MM.1S (cell line): ENCODE measurements around the gene LRRC31.
A peak's percentile ranks its signal among the peaks of the same experiment; 100 is the strongest.

Experiments used
- DNase-seq: peaks from one replicate; pipeline ENCODE4 v3.0.0-alpha.2; 2015
- H2AFZ ChIP-seq: fragments of 300-600 bp; sonication (generic); 2 replicates; pipeline ENCODE4 v1.6.0; 2016; ENCODE audit warnings: antibody characterized with exemption, low read length
- H3F3A ChIP-seq: fragments of 300-600 bp; sonication (generic); 2 replicates; pipeline ENCODE4 v1.6.1; 2016; ENCODE audit warnings: mild to moderate bottlenecking, antibody characterized with exemption, low read length, moderate library complexity, mixed read lengths; ENCODE audit not compliant: insufficient read depth
- H3K27ac ChIP-seq: fragments of 300-600 bp; sonication (generic); 2 replicates; pipeline ENCODE4 v1.5.1; 2016; ENCODE audit warnings: mild to moderate bottlenecking, low read length
- H3K27me3 ChIP-seq: fragments of 300-600 bp; sonication (generic); replicated peaks from 2 replicates; pipeline ENCODE4 v1.6.0; 2016; ENCODE audit warnings: low read length; ENCODE audit not compliant: insufficient read depth
- H3K36me3 ChIP-seq: fragments of 300-600 bp; sonication (generic); replicated peaks from 2 replicates; pipeline ENCODE4 v1.6.1; 2016; ENCODE audit warnings: mild to moderate bottlenecking, low read length, mixed read lengths; ENCODE audit not compliant: insufficient read depth
- H3K4me1 ChIP-seq: fragments of 300-600 bp; sonication (generic); 2 replicates; pipeline ENCODE4 v1.6.1; 2016; ENCODE audit warnings: low read length, mixed read lengths
- H3K4me2 ChIP-seq: fragments of 300-600 bp; sonication (generic); 2 replicates; pipeline ENCODE4 v1.6.0; 2016; ENCODE audit warnings: low read depth, low read length
- H3K4me3 ChIP-seq: fragments of 300-600 bp; sonication (generic); 2 replicates; pipeline ENCODE4 v1.5.1; 2016; ENCODE audit warnings: low read length, mixed read lengths
- H3K79me2 ChIP-seq: fragments of 300-600 bp; sonication (generic); 2 replicates; pipeline ENCODE4 v1.6.1; 2016; ENCODE audit warnings: mixed run types, low read length, mixed read lengths
- H3K9ac ChIP-seq: fragments of 300-600 bp; sonication (generic); 2 replicates; pipeline ENCODE4 v1.6.1; 2016; ENCODE audit warnings: low read length, mixed read lengths
- H3K9me2 ChIP-seq: fragments of 300-600 bp; sonication (generic); replicated peaks from 2 replicates; pipeline ENCODE4 v1.6.1; 2016; ENCODE audit warnings: mild to moderate bottlenecking, low read length, mixed read lengths; ENCODE audit not compliant: insufficient read depth
- H3K9me3 ChIP-seq: fragments of 300-600 bp; sonication (generic); replicated peaks from 2 replicates; pipeline ENCODE4 v1.6.1; 2016; ENCODE audit warnings: mild to moderate bottlenecking, low read length, mixed read lengths; ENCODE audit not compliant: insufficient read depth
- H4K20me1 ChIP-seq: fragments of 300-600 bp; sonication (generic); 2 replicates; pipeline ENCODE4 v1.6.1; 2016; ENCODE audit warnings: mild to moderate bottlenecking, low read length, moderate library complexity, mixed read lengths; ENCODE audit not compliant: insufficient read depth
- CTCF ChIP-seq: fragments of 300-600 bp; sonication (generic); IDR thresholded peaks from 2 replicates; pipeline ENCODE4 v1.5.1; 2016; ENCODE audit warnings: antibody characterized with exemption, low read length, mixed read lengths
- EZH2 ChIP-seq: fragments of 300-600 bp; sonication (generic); optimal IDR thresholded peaks from 2 replicates; pipeline ENCODE3; 2017; ENCODE audit warnings: low read depth, mild to moderate bottlenecking, antibody characterized with exemption, low read length, mixed read lengths
- EZH2phosphoT487 ChIP-seq: fragments of 300-600 bp; sonication (generic); IDR thresholded peaks from 2 replicates; pipeline ENCODE4 v1.6.1; 2018; ENCODE audit warnings: antibody characterized with exemption, low read length

The LRRC31 gene

GRCh38 chr3:169813278-169813677 lies 56.5 kb downstream of the LRRC31 start:
- peaks cover 10% of the 10 kb centered on the region; the same call in 1 of the 2 replicates for H3F3A ChIP-seq
- 0 out of 2 replicates have a peak, but pooled peaks cover 4% of the 10 kb centered on the region for H3K9me3 ChIP-seq
- H3K36me3 ChIP-seq = no peaks in the 10 kb centered on the region
- TF ChIP-seq EZH2 = no peak
- no peak for TF ChIP-seq CTCF
- no peak for TF ChIP-seq EZH2phosphoT487
- H3K4me1 ChIP-seq = no peaks in the 10 kb centered on the region
- DNase-seq = no peak
- peak overlapping the region; percentile 94 for H2AFZ ChIP-seq
- peak overlapping the region; percentile 23; the same call in 1 of the 2 replicates for H3K27ac ChIP-seq
- H3K27me3 ChIP-seq = no peaks in the 10 kb centered on the region
- peak overlapping the region; percentile 93 for H3K4me2 ChIP-seq
- H3K79me2 ChIP-seq = no peaks in the 10 kb centered on the region
- peak overlapping the region; percentile 66 for H3K4me3 ChIP-seq
- peak overlapping the region; percentile 56; the same call in 1 of the 2 replicates for H3K9ac ChIP-seq
- H4K20me1 ChIP-seq = no peaks in the 10 kb centered on the region
- no peaks in the 10 kb centered on the region for H3K9me2 ChIP-seq

- Histone ChIP-seq H3K4me3 (peak within 1 kb of the TSS; percentile 66), H3F3A (peaks cover 10% of the 10 kb centered on the region; the same call in 1 of the 2 replicates), H3K9me2 (no peaks in the 10 kb centered on the region), H3K4me1 (no peaks in the 10 kb centered on the region), H3K27ac (peak within 1 kb of the TSS; percentile 23; the same call in 1 of the 2 replicates), H3K79me2 (no peaks in the 10 kb centered on the region), H2AFZ (peak within 1 kb of the TSS; percentile 94), H3K9ac (peak within 1 kb of the TSS; percentile 56), H3K4me2 (peak within 1 kb of the TSS; percentile 93), H3K27me3 (no peaks in the 10 kb centered on the region), H4K20me1 (no peaks in the 10 kb centered on the region), H3K9me3 (0 out of 2 replicates have a peak, but pooled peaks cover 4% of the 10 kb centered on the region), H3K36me3 (no peaks in the 10 kb centered on the region)
- DNase-seq = peak; percentile 93
- TF ChIP-seq EZH2phosphoT487 (no peak), EZH2 (no peak), CTCF (no peak)
Observed at GRCh38 chr3:169812332-169813235, 57.2 kb downstream of the LRRC31 start, which contains the start of the genes LRRC34 and LRRIQ4. Gene LRRC34, minus strand, starts transcription at chr3:169812904. Its CDS starts 356 bp downstream, at chr3:169812548. Gene LRRIQ4, plus strand, starts transcription at chr3:169812870. Its CDS starts 9,052 bp downstream, at chr3:169821922.

GRCh38 chr3:169811631-169812331 lies 58.0 kb downstream of the LRRC31 start:
- Histone ChIP-seq H3K4me1 (no peaks in the 10 kb centered on the region), H3K9me2 (no peaks in the 10 kb centered on the region), H3K9ac (peak overlapping the region; percentile 56; the same call in 1 of the 2 replicates), H3K79me2 (no peaks in the 10 kb centered on the region), H3K27me3 (no peaks in the 10 kb centered on the region), H4K20me1 (no peaks in the 10 kb centered on the region), H3F3A (peaks cover 10% of the 10 kb centered on the region; the same call in 1 of the 2 replicates), H3K4me3 (peak overlapping the region; percentile 66), H3K4me2 (peak overlapping the region; percentile 93), H3K27ac (no peak overlapping the region), H3K36me3 (no peaks in the 10 kb centered on the region), H3K9me3 (0 out of 2 replicates have a peak, but pooled peaks cover 4% of the 10 kb centered on the region), H2AFZ (peak overlapping the region; percentile 94)
- no peak for DNase-seq
- no peak for TF ChIP-seq EZH2
- TF ChIP-seq EZH2phosphoT487 = no peak
- TF ChIP-seq CTCF = no peak
